NCI-H146 treated with DMSO at 0.1 percent for 48 hours (cell line): ENCODE measurements around the gene TAGLN3.

Experiments used
- DNase-seq: peaks from one replicate; lab custom pipeline; 2025; ENCODE audit not compliant: unreplicated experiment; lab: John Stamatoyannopoulos, UW

Gene TAGLN3

GRCh38 chr3:111976254-111976653 lies 22.5 kb upstream of the TAGLN3 start:
- no peak for DNase-seq

GRCh38 chr3:111978583-111979433 lies 19.9 kb upstream of the TAGLN3 start, which contains the start of gene ABHD10:
TSS of gene ABHD10 (plus strand) at chr3:111979026. CDS start at chr3:111979062, 36 bp downstream.
- DNase-seq = peak; percentile 100

- DNase-seq = no peak
Measured at GRCh38 chr3:111979434-111980038, 19.2 kb upstream of the TAGLN3 start.

GRCh38 chr3:111980716-111981456 lies 17.8 kb upstream of the TAGLN3 start:
- no peak for DNase-seq

GRCh38 chr3:111981457-111981763 lies 17.3 kb upstream of the TAGLN3 start:
- DNase-seq = no peak

GRCh38 chr3:111984636-111985298 lies 14.0 kb upstream of the TAGLN3 start:
- no peak for DNase-seq

GRCh38 chr3:111986800-111987199 lies 11.9 kb upstream of the TAGLN3 start:
- DNase-seq = no peak

- DNase-seq = peak; percentile 87
Measured at GRCh38 chr3:111989061-111989678, 9.6 kb upstream of the TAGLN3 start.

- DNase-seq = no peak
Measured at GRCh38 chr3:111993038-111993437, 5.7 kb upstream of the TAGLN3 start.

GRCh38 chr3:111999484-112000324 lies 982 bp downstream of the TAGLN3 start:
- DNase-seq = peak; percentile 48

GRCh38 chr3:112000367-112000771 lies 1.6 kb downstream of the TAGLN3 start:
- DNase-seq = no peak

GRCh38 chr3:112000966-112001365 lies 2.2 kb downstream of the TAGLN3 start:
- DNase-seq = peak; percentile 90

GRCh38 chr3:112001526-112001925 lies 2.8 kb downstream of the TAGLN3 start:
- no peak for DNase-seq

GRCh38 chr3:112002096-112002971 lies 3.6 kb downstream of the TAGLN3 start:
- DNase-seq = no peak

GRCh38 chr3:112003321-112004080 lies 4.8 kb downstream of the TAGLN3 start:
- DNase-seq = no peak

GRCh38 chr3:112004187-112004586 lies 5.5 kb downstream of the TAGLN3 start:
- no peak for DNase-seq

- no peak for DNase-seq
Measured at GRCh38 chr3:112004669-112005068, 5.9 kb downstream of the TAGLN3 start.

GRCh38 chr3:112005091-112005672 lies 6.5 kb downstream of the TAGLN3 start:
- DNase-seq = no peak
